Mesenteric fat pad (tissue), 1 donor: ENCODE results near the gene SCYGR5. TPM values are rescaled to one million over a fixed set of nuclear protein-coding genes. Genes with fewer than 3 reads are reported as not detected.
"Not testable (repeated sequence)": the region's sequence is repeated elsewhere in the genome, so short reads cannot be mapped to it uniquely, and the experiment has no call there.

Experiments
- DNase-seq: peaks from one replicate; pipeline ENCODE4 v3.0.0-alpha.2; 2020; ENCODE audit warnings: low spot score
- long read RNA-seq: library from polyadenylated mRNA; unstranded; transcript quantifications from one replicate; pipeline ENCODE4 v2.0.0, GENCODE V29; 2020
- total RNA-seq: library from RNA; stranded (reverse); fragmentation: NEBNext Ultra II Directional; extraction: Animal tissue kit (Norgen Biotek cat#: 25700); gene quantifications from one replicate; pipeline ENCODE4 v1.2.1, GENCODE V29; 2021
- donor health status: DM: yes; HTN: yes; CAD: no.

The SCYGR5 gene, protein sequence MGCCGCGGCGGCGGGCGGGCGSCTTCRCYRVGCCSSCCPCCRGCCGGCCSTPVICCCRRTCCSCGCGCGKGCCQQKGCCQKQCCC
- not detected for total RNA-seq
- long read RNA-seq = 0 reads

DNA sequence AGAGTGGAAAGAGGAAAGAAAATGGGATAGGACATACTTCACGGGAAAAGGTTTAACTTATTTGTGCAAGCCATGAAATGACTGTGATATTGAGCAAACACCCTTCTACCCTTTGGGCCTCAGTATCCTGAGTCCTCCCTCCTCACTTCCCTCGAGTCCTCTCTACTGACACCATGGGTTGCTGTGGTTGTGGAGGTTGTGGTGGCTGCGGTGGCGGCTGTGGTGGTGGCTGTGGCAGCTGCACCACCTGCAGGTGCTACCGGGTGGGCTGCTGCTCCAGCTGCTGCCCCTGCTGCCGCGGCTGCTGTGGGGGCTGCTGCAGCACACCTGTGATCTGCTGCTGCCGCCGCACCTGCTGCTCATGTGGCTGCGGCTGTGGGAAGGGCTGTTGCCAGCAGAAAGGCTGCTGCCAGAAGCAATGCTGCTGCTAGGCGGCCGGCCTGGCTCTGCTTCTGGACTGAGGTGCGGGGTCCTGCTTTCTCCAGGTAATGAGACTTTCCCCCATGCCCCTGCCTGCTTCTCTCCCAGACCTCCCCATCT lies at the start of gene SCYGR5:
Gene SCYGR5 (plus strand): TSS at position 174 of the 540 bp plus-strand sequence. CDS start 0 bp downstream, at position 174.
- not testable (repeated sequence) for DNase-seq

DNA sequence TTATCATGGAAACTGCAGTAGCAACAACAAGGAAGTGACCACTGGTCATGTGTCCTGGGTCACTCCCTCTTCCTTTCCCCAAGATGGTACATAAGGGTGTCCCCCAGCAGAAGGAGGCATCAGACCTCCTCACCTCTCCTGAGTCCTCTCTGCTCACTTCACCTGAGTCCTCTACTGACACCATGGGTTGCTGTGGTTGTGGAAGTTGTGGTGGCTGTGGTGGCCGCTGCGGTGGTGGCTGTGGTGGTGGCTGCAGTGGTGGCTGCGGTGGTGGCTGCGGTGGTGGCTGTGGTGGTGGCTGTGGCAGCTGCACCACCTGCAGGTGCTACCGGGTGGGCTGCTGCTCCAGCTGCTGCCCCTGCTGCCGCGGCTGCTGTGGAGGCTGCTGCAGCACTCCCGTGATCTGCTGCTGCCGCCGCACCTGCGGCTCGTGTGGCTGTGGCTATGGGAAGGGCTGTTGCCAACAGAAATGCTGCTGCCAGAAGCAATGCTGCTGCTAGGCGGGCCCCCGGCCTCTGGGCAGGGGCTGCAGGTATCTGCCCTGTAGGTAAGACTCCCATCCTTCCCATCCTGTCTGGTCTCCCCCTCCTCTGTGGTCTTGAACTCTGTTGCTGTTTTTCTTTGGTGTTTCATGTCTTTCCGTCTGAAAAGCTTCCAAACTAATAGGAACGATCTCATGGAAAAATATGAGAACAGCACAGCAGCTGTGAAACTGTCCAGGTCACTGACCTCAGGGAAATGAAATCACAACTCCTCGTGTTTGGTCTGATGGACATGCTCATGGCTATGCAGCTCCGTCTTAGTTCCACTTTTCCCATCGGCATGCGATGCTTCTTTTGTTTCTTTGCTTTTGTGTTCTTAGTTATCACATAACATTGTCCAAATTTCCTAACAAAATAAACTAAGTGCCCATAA lies 49.0 kb upstream of the SCYGR5 start, which contains the start of gene SCYGR4:
Gene SCYGR4 (plus strand): TSS at position 183 of the 915 bp plus-strand sequence. CDS start 0 bp downstream, at position 183.
- no peak for DNase-seq

DNA sequence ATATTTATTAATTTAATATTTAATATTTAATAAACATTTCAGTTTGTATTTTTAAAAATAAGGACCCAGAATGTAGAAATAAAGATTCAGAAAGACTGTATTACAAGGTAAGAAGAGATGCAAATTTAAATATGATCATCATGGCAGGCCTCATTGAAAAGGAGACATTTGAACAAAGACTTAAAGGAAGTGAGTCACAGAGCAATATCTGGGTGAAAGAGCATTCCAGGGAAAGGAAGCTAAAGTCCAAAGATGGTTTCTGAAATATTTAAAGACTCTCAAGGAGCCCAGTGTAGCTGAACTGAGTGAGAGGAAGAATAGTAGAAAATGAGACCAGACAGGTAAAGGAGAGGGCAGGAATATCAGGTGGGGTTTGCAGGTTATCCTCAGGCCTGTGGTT lies 43.4 kb upstream of the SCYGR5 start:
- DNase-seq = no peak

- DNase-seq = no peak
These were observed 41.2 kb upstream of the SCYGR5 start for GRCh38 chr2:227625420-227625819.

DNA sequence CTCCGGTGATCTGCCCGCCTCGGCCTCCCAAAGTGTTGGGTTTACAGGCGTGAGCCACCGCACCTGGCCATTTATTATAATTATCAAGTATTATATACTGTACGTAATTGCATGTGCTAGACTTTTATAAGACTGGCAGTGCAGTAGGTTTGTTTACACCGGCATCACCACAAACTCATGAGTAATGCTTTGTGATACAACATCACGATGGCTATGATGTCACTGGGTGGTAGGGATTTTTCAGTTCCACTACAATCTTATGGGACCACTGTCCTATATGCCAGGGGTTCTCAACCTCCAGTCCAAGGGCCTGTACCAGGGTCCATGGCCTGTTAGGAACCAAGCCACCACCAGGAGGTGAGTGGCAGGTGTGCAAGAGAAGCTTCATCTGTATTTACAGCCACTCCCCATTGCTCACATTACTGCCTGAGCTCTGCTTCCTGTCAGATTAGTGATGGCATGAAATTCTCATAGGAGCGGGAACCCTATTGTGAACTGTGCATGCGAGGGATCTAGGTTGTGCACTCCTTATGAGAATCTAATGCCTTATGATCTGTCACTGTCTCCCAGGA lies 39.9 kb upstream of the SCYGR5 start:
- no peak for DNase-seq

- DNase-seq = no peak
These were observed 38.8 kb upstream of the SCYGR5 start for GRCh38 chr2:227627769-227628168.

DNA sequence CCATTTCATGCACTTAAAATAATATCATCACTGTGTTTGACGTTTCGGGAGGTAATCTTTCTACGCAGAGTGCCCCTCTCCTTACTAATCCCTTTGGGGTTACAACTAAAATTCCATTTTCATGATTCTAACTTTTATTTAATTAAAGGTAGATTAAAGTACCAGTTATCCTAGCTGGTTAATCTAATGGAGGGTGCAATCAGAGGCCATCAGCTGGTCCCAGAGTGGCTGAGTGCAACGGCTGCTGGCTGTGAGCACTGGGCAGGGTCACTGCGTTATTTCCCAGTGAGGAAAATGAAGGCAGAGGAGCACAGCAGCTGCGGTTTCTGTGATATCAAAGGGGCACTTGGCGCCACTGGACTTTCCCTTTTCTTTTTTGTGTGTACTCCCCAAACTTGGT lies 37.2 kb upstream of the SCYGR5 start:
- no peak for DNase-seq

GRCh38 chr2:227630322-227630721 lies 36.3 kb upstream of the SCYGR5 start:
- DNase-seq = no peak

- no peak for DNase-seq
These were observed 33.8 kb upstream of the SCYGR5 start for GRCh38 chr2:227632827-227633226.

DNA sequence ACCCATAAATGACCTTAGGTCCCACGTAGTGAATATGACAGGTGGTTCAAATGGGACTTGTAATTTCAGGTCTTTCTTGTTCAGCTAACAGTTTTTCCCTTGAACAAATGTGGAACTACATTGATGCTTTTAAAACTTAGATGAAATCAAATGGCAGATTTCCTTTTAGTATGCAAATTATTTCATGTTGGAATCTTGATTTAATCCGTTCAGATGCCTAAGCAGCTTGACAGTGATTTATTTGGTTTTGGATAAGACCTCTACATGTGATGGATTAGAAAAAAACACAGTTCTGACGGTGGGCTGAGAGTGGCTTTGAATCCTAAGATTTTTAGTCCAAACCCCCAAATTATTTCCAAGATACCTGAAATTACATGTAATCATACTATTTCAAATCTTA lies 32.4 kb upstream of the SCYGR5 start:
- no peak for DNase-seq

- DNase-seq = no peak
These were observed 23.9 kb upstream of the SCYGR5 start for GRCh38 chr2:227642656-227643055.

DNA sequence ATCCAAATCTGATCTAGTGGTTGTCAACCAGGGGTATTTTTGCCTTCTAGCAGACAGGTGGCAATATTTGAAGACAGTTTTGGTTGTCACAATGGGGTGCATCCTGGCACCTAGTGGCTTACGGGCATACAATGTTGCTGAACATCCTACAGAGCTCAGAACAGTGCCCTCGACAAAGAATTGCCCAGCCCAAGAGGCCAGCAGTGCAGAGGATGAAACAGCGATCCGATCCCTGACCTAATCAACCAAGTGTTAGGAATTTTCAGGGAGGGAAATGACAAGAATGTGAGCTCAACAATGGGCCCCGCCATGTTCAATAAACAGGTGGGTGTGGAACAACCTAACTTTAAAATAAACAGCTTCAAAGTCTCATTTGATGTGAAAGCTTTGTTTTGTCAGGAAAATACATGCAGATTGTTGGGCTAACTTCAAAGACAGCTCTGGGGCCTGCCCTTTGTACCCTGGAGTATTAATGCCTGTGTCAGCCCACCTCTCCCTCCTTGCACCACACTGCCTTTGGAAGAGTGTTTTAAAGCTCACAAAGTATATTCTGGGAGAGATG lies 22.5 kb upstream of the SCYGR5 start:
- no peak for DNase-seq

DNA sequence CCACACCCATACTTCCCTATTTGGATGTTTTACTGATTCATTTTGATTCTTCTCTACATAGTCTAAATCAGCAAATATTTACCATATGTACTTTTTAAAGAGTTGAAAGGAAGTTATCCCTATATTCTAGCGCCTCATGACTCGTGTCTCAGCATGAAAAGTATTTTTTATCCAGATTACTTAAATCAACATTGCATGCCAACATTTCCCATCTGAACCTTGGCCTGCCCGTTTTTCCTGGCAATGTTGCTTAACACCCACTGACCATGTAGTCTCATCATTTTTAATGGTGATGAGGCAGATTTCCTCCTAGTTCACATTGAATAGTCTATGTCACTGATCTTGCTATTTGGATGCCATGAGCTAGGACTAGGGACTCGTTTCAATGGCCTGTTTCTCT lies 13.2 kb upstream of the SCYGR5 start:
- no peak for DNase-seq

DNA sequence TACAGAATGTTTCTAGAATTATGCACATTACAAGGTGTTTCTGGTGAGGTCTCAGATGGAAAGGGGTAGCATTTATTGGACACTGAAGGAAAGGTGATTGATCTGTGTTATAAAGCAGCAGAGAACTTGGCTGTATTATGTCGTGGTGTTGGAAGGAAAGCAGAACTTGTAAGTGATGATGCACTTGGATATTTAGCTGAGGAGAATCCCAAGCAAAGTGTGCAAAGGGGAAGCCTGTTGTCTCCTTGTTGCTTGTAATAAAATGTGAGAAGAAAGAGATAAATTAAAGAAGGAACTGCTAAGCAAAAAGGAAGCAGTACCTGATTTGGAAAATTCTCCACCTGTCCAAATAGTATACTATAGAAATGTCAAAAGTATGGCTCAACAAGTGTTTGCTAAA lies 12.2 kb upstream of the SCYGR5 start:
- no peak for DNase-seq

DNA sequence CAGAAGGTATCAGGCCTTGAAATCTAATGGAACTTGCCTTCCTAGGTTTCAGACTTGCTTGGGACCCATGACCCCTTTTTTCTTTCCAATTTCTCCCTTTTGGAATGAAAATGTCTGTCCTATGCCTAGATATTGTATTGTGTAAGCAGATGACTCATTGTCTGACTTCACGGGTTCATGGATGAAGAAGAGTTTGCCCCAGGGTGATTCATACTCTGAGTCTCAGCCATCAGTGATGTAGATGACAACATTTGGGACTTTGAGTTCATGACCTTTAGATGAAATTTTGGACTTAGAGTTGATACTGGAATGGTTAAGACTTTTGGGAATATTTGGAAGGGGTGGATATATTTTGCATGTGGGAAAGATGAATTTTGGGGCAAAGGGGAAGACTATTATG lies 11.2 kb upstream of the SCYGR5 start:
- no peak for DNase-seq

GRCh38 chr2:227657199-227657845 lies 9.3 kb upstream of the SCYGR5 start:
- no peak for DNase-seq

GRCh38 chr2:227661025-227661649 lies 5.5 kb upstream of the SCYGR5 start:
- no peak for DNase-seq

- no peak for DNase-seq
These were observed 4.8 kb upstream of the SCYGR5 start for GRCh38 chr2:227661827-227662226.

DNA sequence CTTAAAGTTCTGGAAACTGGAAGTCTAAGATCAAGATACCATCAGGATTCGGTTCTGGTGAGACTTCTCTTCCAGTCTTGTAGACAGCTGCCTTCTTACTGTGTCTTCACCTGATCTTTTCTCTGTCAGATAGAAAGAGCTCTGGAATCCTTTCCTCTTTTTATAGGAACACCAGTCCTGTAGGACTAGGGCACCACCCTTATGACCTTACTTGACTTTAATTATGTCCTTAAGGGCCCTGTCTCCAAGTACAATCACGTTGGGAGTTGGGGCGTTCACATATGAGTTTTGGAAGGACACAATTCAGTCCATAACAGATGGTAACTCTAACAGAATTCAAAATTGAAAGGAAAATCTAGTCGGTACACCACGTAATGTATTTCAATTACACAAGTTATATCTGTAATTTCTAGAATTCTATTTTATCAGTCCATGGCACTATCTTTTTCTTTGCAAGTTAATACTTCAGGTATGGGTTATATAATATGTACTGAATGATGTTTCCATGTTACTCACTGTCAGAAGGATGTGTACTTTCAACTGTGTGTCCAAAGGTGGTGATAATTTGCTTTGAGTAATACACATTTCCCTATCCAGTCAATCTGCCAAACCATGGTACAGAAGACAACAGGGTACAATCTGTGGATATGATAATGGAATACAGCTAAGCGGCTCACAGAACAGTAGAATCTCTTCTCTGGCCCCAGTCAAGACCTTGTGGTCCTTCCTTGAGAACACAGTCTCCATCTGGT lies 1.2 kb upstream of the SCYGR5 start:
- no peak for DNase-seq
